Measurements from ENCODE around the gene IRF2BP2. TPM values are rescaled to one million over a fixed set of nuclear protein-coding genes. Genes with fewer than 3 reads are reported as not detected.

IRF2BP2 gene
- polyA plus RNA-seq, 1 donor, result 90.0 TPM

- DNase-seq, result no peak
Observed at GRCh38 chr1:234582681-234583301, 27.2 kb downstream of the IRF2BP2 start.

- DNase-seq, result no peak
Observed at GRCh38 chr1:234582186-234582585, 27.8 kb downstream of the IRF2BP2 start.

GRCh38 chr1:234581063-234581714, 28.8 kb downstream of the IRF2BP2 start:
- no peak for DNase-seq

- DNase-seq, result no peak
Observed at GRCh38 chr1:234579967-234580366, 30.0 kb downstream of the IRF2BP2 start.

- DNase-seq, result no peak
Observed at GRCh38 chr1:234578735-234579134, 31.2 kb downstream of the IRF2BP2 start.

GRCh38 chr1:234578087-234578486, 31.9 kb downstream of the IRF2BP2 start:
- no peak for DNase-seq

- no peak for DNase-seq
Observed at GRCh38 chr1:234573711-234574299, 36.2 kb downstream of the IRF2BP2 start.

- no peak for DNase-seq
Observed at GRCh38 chr1:234572966-234573365, 37.0 kb downstream of the IRF2BP2 start.

- no peak for DNase-seq
Observed at GRCh38 chr1:234571702-234572101, 38.3 kb downstream of the IRF2BP2 start.

GRCh38 chr1:234570329-234571120, 39.5 kb downstream of the IRF2BP2 start:
- DNase-seq, result no peak

- DNase-seq, result no peak
Observed at GRCh38 chr1:234568345-234568744, 41.6 kb downstream of the IRF2BP2 start.

GRCh38 chr1:234565132-234565531, 44.8 kb downstream of the IRF2BP2 start:
- no peak for DNase-seq

- no peak for DNase-seq
Observed at GRCh38 chr1:234564035-234565029, 45.6 kb downstream of the IRF2BP2 start.

GRCh38 chr1:234562334-234562733, 47.6 kb downstream of the IRF2BP2 start:
- DNase-seq, result no peak

GRCh38 chr1:234561319-234561718, 48.7 kb downstream of the IRF2BP2 start:
- no peak for DNase-seq

- no peak for DNase-seq
Observed at GRCh38 chr1:234559902-234560676, 49.9 kb downstream of the IRF2BP2 start.

- no peak for DNase-seq
Observed at GRCh38 chr1:234559152-234559901, 50.7 kb downstream of the IRF2BP2 start.

GRCh38 chr1:234558330-234558836, 51.6 kb downstream of the IRF2BP2 start:
- no peak for DNase-seq

- no peak for DNase-seq
Observed at GRCh38 chr1:234556245-234556943, 53.6 kb downstream of the IRF2BP2 start.

Measured in hindlimb muscle (tissue), 1 donor.